ENCODE measurements around the gene SEPTIN7. TPM values are rescaled to one million over a fixed set of nuclear protein-coding genes. Genes with fewer than 3 reads are reported as not detected.

The SEPTIN7 gene
- total and polyA plus RNA-seq, 9 of the 15 experiments (the other 6 are each of a cell fraction or from before 2014, with no cell fraction given), result 95.0 to 268 (median 163) TPM

DNA sequence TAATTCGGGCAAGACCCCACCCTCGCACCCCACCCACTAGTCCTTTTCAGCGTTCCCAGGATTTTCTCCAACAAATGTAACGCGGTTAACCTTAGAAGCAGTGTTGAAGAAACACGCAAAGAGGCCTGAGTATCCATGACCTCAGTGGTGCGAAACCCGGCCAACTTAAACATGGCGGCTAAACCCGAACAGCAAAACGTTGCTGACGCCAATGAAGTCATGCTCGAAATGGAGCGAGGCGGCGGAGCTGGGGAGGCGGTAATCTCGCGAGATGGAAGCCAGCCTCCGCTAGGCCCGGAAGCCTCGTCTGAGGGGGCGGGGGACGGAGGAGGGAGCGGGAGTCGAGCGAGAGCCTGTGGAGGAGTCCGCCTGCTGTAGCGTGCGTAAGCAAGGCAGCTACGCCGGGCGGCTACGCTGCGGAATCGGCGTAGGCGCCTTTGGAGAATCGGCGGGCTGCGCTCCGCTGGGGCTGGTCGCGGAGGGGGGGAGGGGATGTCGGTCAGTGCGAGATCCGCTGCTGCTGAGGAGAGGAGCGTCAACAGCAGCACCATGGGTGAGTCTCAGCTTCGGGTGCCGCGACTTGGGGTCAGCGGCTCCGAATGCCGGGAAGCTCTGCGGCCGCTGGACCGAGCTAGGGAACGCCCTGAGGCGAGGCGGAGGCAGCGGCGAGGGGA lies at the start of gene SEPTIN7 (continued):
- TF ChIP-seq ZNF583 (CRISPR knock-in tag; IDR thresholded peaks at IDR 0.05) (no peak), NR3C1 (CRISPR knock-in tag; IDR thresholded peaks at IDR 0.05) (no peak), ZNF23 (CRISPR knock-in tag; IDR thresholded peaks at IDR 0.05) (no peak), ZNF589 (CRISPR knock-in tag; IDR thresholded peaks at IDR 0.05; ENCODE audit: low read depth) (peak; percentile 63; the same call in 1 of the 2 replicates), POLR2AphosphoS2 (IDR thresholded peaks at IDR 0.05; ENCODE audit: low read length) (peak; percentile 48; the same call in 1 of the 2 replicates), CTCF (IDR thresholded peaks at IDR 0.05 in 2 of 3, conservative IDR thresholded peaks at IDR 0.05 in 1 of 3; ENCODE audit: insufficient read depth in 2 of 3, low read depth in 1 of 3, low read length in 3 of 3) (peak in 1 of 3 experiments; percentile 18; a peak in 1 of 6 replicates), TBP (optimal IDR thresholded peaks at IDR 0.05; ENCODE audit: low read depth, low read length) (peak; percentile 93), SRSF9 (IDR thresholded peaks at IDR 0.05; ENCODE audit: borderline replicate concordance, low read depth, low read length) (no peak), ZNF586 (CRISPR knock-in tag; conservative IDR thresholded peaks at IDR 0.05) (no peak), ZNF507 (tag; conservative IDR thresholded peaks at IDR 0.05) (no peak), PTBP1 (IDR thresholded peaks at IDR 0.05; ENCODE audit: low read depth, low read length) (peak; percentile 78; the same call in 1 of the 2 replicates), CBX5 (IDR thresholded peaks at IDR 0.05; ENCODE audit: borderline replicate concordance, low read depth) (no peak), SMARCA5 (IDR thresholded peaks at IDR 0.05) (no peak), RAD21 (CRISPR knock-in tag; conservative IDR thresholded peaks at IDR 0.05 in 1 of 2, IDR thresholded peaks at IDR 0.05 in 1 of 2) (no peak)
- TF ChIP-seq, protein P1, sequence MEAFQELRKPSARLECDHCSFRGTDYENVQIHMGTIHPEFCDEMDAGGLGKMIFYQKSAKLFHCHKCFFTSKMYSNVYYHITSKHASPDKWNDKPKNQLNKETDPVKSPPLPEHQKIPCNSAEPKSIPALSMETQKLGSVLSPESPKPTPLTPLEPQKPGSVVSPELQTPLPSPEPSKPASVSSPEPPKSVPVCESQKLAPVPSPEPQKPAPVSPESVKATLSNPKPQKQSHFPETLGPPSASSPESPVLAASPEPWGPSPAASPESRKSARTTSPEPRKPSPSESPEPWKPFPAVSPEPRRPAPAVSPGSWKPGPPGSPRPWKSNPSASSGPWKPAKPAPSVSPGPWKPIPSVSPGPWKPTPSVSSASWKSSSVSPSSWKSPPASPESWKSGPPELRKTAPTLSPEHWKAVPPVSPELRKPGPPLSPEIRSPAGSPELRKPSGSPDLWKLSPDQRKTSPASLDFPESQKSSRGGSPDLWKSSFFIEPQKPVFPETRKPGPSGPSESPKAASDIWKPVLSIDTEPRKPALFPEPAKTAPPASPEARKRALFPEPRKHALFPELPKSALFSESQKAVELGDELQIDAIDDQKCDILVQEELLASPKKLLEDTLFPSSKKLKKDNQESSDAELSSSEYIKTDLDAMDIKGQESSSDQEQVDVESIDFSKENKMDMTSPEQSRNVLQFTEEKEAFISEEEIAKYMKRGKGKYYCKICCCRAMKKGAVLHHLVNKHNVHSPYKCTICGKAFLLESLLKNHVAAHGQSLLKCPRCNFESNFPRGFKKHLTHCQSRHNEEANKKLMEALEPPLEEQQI (IDR thresholded peaks at IDR 0.05), result peak; percentile 52; the same call in 1 of the 2 replicates
- TF ChIP-seq, protein P2, sequence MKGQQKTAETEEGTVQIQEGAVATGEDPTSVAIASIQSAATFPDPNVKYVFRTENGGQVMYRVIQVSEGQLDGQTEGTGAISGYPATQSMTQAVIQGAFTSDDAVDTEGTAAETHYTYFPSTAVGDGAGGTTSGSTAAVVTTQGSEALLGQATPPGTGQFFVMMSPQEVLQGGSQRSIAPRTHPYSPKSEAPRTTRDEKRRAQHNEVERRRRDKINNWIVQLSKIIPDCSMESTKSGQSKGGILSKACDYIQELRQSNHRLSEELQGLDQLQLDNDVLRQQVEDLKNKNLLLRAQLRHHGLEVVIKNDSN (CRISPR knock-in tag; IDR thresholded peaks at IDR 0.05), result no peak
- TF ChIP-seq, protein P3, sequence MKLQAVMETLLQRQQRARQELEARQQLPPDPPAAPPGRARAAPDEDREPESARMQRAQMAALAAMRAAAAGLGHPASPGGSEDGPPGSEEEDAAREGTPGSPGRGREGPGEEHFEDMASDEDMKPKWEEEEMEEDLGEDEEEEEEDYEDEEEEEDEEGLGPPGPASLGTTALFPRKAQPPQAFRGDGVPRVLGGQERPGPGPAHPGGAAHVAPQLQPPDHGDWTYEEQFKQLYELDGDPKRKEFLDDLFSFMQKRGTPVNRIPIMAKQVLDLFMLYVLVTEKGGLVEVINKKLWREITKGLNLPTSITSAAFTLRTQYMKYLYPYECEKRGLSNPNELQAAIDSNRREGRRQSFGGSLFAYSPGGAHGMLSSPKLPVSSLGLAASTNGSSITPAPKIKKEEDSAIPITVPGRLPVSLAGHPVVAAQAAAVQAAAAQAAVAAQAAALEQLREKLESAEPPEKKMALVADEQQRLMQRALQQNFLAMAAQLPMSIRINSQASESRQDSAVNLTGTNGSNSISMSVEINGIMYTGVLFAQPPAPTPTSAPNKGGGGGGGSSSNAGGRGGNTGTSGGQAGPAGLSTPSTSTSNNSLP (IDR thresholded peaks at IDR 0.05; ENCODE audit: borderline replicate concordance, low read depth, low read length), result no peak
- TF ChIP-seq, protein P4, sequence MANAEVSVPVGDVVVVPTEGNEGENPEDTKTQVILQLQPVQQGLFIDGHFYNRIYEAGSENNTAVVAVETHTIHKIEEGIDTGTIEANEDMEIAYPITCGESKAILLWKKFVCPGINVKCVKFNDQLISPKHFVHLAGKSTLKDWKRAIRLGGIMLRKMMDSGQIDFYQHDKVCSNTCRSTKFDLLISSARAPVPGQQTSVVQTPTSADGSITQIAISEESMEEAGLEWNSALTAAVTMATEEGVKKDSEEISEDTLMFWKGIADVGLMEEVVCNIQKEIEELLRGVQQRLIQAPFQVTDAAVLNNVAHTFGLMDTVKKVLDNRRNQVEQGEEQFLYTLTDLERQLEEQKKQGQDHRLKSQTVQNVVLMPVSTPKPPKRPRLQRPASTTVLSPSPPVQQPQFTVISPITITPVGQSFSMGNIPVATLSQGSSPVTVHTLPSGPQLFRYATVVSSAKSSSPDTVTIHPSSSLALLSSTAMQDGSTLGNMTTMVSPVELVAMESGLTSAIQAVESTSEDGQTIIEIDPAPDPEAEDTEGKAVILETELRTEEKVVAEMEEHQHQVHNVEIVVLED (CRISPR knock-in tag; IDR thresholded peaks at IDR 0.05), result peak; percentile 51; the same call in 1 of the 2 replicates

Data from K562 (cell line).